T-helper 1 cell (primary cell): Measurements from ENCODE around the gene FGD1.

Source experiments
- DNase-seq, 5 donors: peaks; one replicate each; pipeline ENCODE4 v3.0.0-alpha.2; 2012 to 2020

Gene FGD1

GRCh38 chrX:54470054-54470760 lies 25.8 kb downstream of the FGD1 start:
- no peak for DNase-seq

- no peak for DNase-seq
These were observed 43.1 kb downstream of the FGD1 start for GRCh38 chrX:54452920-54453319.

GRCh38 chrX:54449929-54450328 lies 46.1 kb downstream of the FGD1 start:
- DNase-seq = no peak

- DNase-seq = no peak
These were observed 48.6 kb downstream of the FGD1 start for GRCh38 chrX:54447461-54447860.

GRCh38 chrX:54446084-54446483 lies 50.0 kb downstream of the FGD1 start:
- no peak for DNase-seq

- no peak for DNase-seq
These were observed 51.3 kb downstream of the FGD1 start for GRCh38 chrX:54444752-54445151.

GRCh38 chrX:54442790-54443189 lies 53.2 kb downstream of the FGD1 start:
- DNase-seq = no peak

GRCh38 chrX:54439960-54440871 lies 55.8 kb downstream of the FGD1 start, which contains the start of gene TSR2:
TSS of gene TSR2 (plus strand) at chrX:54440404. CDS start at chrX:54440422, 18 bp downstream.
- peak; percentile 52 to 84 (median 72) for DNase-seq

GRCh38 chrX:54435121-54435520 lies 60.9 kb downstream of the FGD1 start:
- no peak for DNase-seq

GRCh38 chrX:54430519-54430918 lies 65.5 kb downstream of the FGD1 start:
- no peak for DNase-seq

- no peak for DNase-seq
These were observed 68.1 kb downstream of the FGD1 start for GRCh38 chrX:54427837-54428424.

- no peak for DNase-seq
These were observed 72.7 kb downstream of the FGD1 start for GRCh38 chrX:54423161-54423888.

GRCh38 chrX:54422168-54422567 lies 73.9 kb downstream of the FGD1 start:
- no peak for DNase-seq

GRCh38 chrX:54419559-54420302 lies 76.3 kb downstream of the FGD1 start:
- DNase-seq = no peak

GRCh38 chrX:54416965-54417364 lies 79.1 kb downstream of the FGD1 start:
- no peak for DNase-seq

GRCh38 chrX:54415534-54416350 lies 80.3 kb downstream of the FGD1 start:
- DNase-seq = no peak

GRCh38 chrX:54413753-54414152 lies 82.3 kb downstream of the FGD1 start:
- DNase-seq = no peak

GRCh38 chrX:54411732-54412131 lies 84.3 kb downstream of the FGD1 start:
- no peak for DNase-seq

- no peak for DNase-seq
These were observed 88.8 kb downstream of the FGD1 start for GRCh38 chrX:54407266-54407665.

- no peak for DNase-seq
These were observed 98.9 kb downstream of the FGD1 start for GRCh38 chrX:54397113-54397512.
